NCI-H2081 treated with DMSO at 0.1 percent for 48 hours (cell line): ENCODE measurements around the gene DCXR.

Experiments used
- DNase-seq: peaks from one replicate; lab custom pipeline; 2025; lab: John Stamatoyannopoulos, UW

The DCXR gene

GRCh38 chr17:82037092-82037888, at the start of gene DCXR:
Gene DCXR, minus strand, starts transcription at chr17:82037697. Its CDS starts 15 bp downstream, at chr17:82037682.
- peak; percentile 88 for DNase-seq

- DNase-seq: no peak
These were observed 48.7 kb upstream of the DCXR start for GRCh38 chr17:82085931-82086764.

GRCh38 chr17:82085031-82085861, 47.7 kb upstream of the DCXR start:
- DNase-seq: no peak

GRCh38 chr17:82084373-82085030, 47.0 kb upstream of the DCXR start:
- no peak for DNase-seq

GRCh38 chr17:82083533-82084359, 46.2 kb upstream of the DCXR start:
- no peak for DNase-seq

GRCh38 chr17:82083009-82083408, 45.5 kb upstream of the DCXR start:
- no peak for DNase-seq

- DNase-seq: no peak
These were observed 45.0 kb upstream of the DCXR start for GRCh38 chr17:82082456-82082855.

GRCh38 chr17:82081966-82082365, 44.5 kb upstream of the DCXR start:
- no peak for DNase-seq

GRCh38 chr17:82081546-82081945, 44.0 kb upstream of the DCXR start:
- no peak for DNase-seq

- DNase-seq: no peak
These were observed 43.4 kb upstream of the DCXR start for GRCh38 chr17:82080789-82081464.

- DNase-seq: no peak
These were observed 42.7 kb upstream of the DCXR start for GRCh38 chr17:82080048-82080788.

- DNase-seq: no peak
These were observed 41.6 kb upstream of the DCXR start for GRCh38 chr17:82079001-82079677.

- DNase-seq: no peak
These were observed 40.9 kb upstream of the DCXR start for GRCh38 chr17:82078433-82078832.

- no peak for DNase-seq
These were observed 40.3 kb upstream of the DCXR start for GRCh38 chr17:82077617-82078358.

GRCh38 chr17:82076785-82077591, 39.5 kb upstream of the DCXR start:
- no peak for DNase-seq

- DNase-seq: no peak
These were observed 38.7 kb upstream of the DCXR start for GRCh38 chr17:82076018-82076784.

- no peak for DNase-seq
These were observed 35.9 kb upstream of the DCXR start for GRCh38 chr17:82073446-82073845.
